Activated T-cell treated with anti-CD3 and anti-CD28 coated beads, Interleukin-2, amount 50 U/mL, for 48 hours (primary cell): ENCODE data around the gene ARVCF.
A peak's percentile ranks its signal among the peaks of the same experiment; 100 is the strongest.

ENCODE experiments used
- DNase-seq, 2 experiments: peaks; one replicate each; pipeline ENCODE4 v3.0.0-alpha.2; 2020

Gene ARVCF

GRCh38 chr22:20029550-20030225, 13.1 kb upstream of the ARVCF start:
- no peak for DNase-seq

- no peak for DNase-seq
Measured at GRCh38 chr22:20028855-20029549, 12.4 kb upstream of the ARVCF start.

GRCh38 chr22:20027966-20028854, 11.6 kb upstream of the ARVCF start:
- no peak for DNase-seq

GRCh38 chr22:20026996-20027601, 10.5 kb upstream of the ARVCF start:
- no peak for DNase-seq

- DNase-seq, result no peak
Measured at GRCh38 chr22:20026204-20026908, 9.7 kb upstream of the ARVCF start.

GRCh38 chr22:20025401-20026203, 9.0 kb upstream of the ARVCF start:
- DNase-seq, result no peak

- DNase-seq, result no peak
Measured at GRCh38 chr22:20024650-20025397, 8.2 kb upstream of the ARVCF start.

- no peak for DNase-seq
Measured at GRCh38 chr22:20024225-20024624, 7.6 kb upstream of the ARVCF start.

GRCh38 chr22:20022978-20023613, 6.5 kb upstream of the ARVCF start:
- DNase-seq, result no peak

- DNase-seq, result no peak
Measured at GRCh38 chr22:20022231-20022977, 5.8 kb upstream of the ARVCF start.

- DNase-seq, result no peak
Measured at GRCh38 chr22:20021196-20022181, 4.9 kb upstream of the ARVCF start.

- DNase-seq, result peak; percentile 95 to 97
Measured at GRCh38 chr22:20020533-20021195, 4.0 kb upstream of the ARVCF start, which contains the start of gene TANGO2. Gene TANGO2 (plus strand): TSS chr22:20021110. CDS start chr22:20036799, 15,689 bp downstream.

- DNase-seq, result no peak
Measured at GRCh38 chr22:20019661-20020532, 3.3 kb upstream of the ARVCF start.

GRCh38 chr22:20018001-20018400, 1.4 kb upstream of the ARVCF start:
- DNase-seq, result no peak

GRCh38 chr22:20017622-20017958, 967 bp upstream of the ARVCF start:
- no peak for DNase-seq

GRCh38 chr22:20015971-20016733, 471 bp downstream of the ARVCF start:
- DNase-seq, result peak; percentile 44 to 56
